GM18951 (cell line): ENCODE data around the gene CCL5.

Source experiments
- POLR2A ChIP-seq: IDR thresholded peaks from 4 replicates; pipeline ENCODE4 v1.6.1; 2011; ENCODE audit warnings: mild to moderate bottlenecking; ENCODE audit not compliant: insufficient read length, insufficient read depth; ENCODE audit errors: extremely low read depth
- in situ Hi-C: fragments of 300-500 bp; cut with MboI; formaldehyde crosslinking; loops from one replicate; pipeline ENCODE4 v1.12.0; 2022; ENCODE audit warnings: low sequenced_read_pairs, mixed read lengths, inconsistent platforms; ENCODE audit not compliant: unreplicated experiment

Gene CCL5

DNA sequence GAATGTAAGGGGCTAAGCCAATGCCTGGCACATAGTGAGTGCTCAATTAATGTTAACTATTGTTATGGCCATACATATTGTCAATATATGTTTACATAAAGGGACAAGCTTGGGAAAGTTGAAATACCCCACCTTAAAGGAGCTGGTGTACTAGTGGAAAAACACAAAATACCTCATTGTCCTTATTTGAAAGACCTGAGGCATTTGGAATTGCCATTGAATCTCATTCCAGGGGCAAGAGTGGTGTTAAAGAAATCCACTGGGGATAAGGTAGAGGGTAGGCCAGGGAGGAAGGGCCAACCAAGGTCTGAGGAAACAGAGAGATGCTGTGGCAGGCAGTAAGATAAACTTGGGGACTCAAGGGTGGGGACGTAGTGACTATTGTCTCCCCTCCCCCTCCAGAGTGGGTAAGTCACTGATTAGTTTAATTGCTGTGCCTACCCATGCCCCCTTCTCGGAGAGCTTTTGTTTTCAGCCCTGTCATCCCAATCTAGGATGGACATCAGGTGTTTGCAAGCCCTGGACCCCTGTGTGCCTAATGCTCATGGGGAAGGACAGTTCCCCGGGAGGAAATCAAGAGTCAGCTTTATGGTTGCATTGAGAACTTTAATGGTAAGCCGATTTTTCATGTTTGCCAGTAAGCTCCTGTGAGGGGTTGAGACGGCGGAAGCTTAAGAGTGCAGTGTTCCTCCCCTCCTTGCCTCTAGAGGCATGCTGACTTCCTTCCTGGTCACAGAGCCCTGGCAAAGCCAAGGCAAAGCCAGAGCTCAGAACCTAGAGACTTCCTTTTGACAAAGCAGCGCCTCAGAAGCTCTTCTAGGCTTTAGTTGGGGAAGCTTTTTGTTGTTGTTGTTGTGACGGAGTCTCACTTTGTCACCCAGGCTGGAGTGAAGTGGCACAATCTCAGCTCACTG, 9.0 kb downstream of the CCL5 start:
- TF ChIP-seq POLR2A: no peak
- in situ Hi-C loops: no loop called here

DNA sequence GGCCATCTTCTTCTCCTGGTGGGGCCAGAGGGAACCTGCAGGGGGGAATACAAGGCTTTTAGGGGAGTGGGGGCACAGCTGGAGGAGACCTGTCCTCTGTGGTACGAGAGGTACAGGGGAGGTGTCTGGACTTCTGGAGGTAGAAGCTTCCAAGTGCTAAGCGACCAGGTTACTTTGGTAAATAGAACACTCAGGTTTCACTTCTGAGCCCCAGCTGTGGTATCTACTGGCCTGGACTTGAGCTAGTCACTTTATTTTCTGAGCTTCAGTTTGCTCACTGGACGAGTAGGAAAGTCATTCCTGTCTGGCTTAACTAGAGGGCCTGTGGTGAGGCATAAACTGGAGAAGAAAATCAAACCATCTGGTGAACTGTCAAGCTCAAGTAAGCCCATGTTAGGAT, 11.4 kb downstream of the CCL5 start, which contains the start of gene HEATR9:
Gene HEATR9 (minus strand): TSS at position 155 of the 400 bp plus-strand sequence. CDS start 149 bp downstream, at position 6.
- no peak for TF ChIP-seq POLR2A
- in situ Hi-C loops: no loop called here

DNA sequence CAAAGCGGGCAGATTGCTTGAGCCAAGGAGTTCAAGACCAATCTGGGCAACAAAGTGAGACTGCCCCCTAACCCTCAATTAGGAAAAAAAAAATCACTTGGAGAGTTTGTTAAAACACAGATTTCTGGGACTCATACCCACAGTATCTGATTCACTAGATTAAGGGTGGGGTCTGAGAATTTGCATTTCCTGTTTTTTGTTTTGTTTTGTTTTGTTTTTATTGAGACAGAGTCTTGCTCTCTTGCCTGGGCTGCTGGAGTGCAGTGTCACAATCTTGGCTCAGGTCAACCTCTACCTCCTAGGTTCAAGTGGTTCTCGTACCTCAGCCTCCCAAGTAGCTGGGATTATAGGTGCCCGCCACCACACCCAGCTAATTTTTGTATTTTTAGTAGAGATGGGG, 12.6 kb downstream of the CCL5 start:
- in situ Hi-C loops: no loop called here
- no peak for TF ChIP-seq POLR2A

DNA sequence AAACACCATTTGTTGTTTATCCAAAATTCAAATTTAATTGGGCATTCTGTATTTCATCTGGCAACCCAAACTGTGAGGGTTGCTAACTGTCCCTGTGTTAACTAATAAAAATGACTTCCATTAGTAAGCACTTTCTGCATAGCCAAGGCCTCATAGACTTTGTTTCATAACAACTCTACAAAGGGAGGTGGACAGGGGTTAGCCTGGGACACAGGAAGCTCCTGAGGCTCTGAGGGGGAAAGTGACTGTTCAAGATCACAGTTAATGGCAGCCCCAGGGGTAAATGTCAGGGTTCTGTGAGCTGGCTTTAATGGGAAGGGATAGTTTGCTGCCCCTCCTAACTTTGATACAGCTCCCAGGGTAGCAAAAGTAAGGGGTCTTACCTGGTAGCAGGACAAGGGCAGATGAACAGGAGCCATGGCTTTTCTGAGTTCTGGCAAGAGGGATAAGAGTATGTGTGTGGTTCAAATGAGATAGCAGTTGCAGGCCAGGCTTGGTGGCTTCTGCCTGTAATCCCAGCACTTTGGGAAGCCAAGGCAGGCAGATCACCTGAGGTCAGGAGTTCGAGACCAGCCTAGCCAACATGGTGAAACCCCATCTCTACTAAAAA, 13.7 kb downstream of the CCL5 start:
- TF ChIP-seq POLR2A: no peak
- in situ Hi-C loops: no loop called here

DNA sequence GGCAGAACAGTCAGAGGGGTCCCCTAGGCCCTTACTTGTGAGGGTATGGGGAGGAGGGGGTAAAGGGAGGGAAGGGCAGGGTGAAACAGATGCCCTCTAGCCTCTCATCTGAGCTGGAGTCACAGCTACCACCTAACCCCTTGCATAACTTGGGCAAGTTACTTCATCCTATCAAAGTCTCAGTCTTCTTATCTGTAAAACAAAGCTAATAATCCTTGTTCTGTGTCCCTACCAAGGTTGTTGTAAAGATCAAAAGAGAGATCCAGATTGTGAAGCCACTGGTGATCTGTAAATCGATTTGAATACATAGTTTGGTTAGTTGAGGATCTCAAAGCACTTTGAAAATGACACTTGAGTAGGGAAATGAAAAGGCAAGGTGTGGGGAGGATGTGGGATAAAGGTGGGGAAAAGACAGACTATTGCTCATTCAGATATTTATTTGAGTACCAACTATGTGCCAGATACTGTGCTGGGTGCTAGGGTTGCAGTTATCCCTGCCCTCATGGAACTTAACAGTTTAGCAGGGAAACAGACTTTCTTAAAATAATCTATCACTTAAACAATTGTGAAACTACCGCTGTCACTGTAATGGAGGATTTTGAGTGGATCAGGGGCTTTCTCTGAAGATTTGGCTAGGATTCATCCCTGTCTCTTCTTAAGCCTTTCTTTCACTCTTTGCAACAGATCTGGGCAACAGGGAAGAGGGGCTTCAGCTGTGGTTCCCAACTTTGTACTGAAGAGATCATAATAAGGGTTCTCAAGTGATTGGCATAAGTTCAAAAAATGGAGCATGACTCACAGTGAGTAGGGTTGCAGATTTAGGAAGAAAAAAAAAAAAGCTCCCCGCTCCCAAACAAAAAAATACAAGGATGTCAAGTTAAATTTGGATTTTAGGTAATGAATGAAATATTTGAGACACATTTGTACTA, 14.5 kb downstream of the CCL5 start:
- no peak for TF ChIP-seq POLR2A
- in situ Hi-C loops: no loop called here

DNA sequence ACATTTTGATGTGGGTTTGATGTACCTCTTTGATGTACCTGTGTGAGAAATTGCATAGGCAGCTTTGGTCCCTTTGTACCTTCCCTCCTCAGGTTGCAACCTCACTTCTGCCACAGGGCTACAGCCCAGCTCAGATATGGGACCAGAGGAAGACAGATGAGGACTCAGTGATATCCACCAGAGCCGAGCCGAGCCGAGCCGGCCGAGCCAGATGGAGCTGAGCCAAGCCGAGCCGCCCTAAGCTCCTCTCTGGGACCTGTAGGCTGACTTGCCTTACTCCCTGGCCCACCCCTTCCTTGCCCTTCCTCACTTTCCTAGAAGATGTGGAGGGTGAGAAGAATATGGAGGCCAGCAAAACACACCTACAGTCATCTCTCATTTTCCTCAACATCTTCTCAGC, 15.3 kb downstream of the CCL5 start:
- no peak for TF ChIP-seq POLR2A
- in situ Hi-C loops: no loop called here

DNA sequence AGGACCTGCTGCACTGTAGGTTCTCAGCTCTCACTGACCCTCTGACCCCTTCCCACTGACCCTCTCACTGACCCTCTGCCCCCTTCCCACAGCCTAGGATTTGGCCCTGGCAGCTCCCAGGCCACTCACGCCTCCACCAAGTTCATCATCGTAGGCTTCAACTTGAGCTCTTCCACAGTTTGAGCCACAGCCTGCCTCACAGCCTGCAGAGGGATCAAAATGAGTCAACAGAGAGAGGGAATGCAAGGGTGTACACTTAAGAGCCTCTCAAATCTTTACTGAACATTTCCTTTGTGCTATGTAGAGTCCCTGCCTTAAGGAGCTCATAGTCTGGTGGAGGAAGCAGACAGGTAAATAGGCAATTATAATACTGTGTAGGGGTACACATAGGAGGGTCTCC, 23.6 kb downstream of the CCL5 start:
- in situ Hi-C loops: no loop called here
- no peak for TF ChIP-seq POLR2A

DNA sequence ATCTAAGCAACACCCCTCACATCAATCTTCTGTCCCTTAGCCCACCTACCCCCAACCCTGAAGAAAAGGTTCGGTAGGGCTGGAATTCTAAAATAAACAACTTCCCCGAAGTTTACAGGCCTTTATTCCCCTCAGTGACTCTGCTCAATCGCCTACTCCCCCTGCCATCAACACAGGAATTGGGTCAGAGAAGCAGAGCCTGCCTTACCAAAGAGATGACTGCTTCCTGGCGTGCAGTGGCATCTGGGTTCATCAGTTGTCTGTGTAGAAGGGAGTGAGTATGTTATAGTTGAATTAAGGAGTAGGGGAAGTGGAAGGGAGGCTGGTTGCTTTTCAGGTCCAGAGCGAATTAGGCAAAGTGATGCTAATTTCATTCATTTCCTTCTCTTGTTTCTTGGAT, 24.2 kb downstream of the CCL5 start:
- in situ Hi-C loops: no loop called here
- no peak for TF ChIP-seq POLR2A

DNA sequence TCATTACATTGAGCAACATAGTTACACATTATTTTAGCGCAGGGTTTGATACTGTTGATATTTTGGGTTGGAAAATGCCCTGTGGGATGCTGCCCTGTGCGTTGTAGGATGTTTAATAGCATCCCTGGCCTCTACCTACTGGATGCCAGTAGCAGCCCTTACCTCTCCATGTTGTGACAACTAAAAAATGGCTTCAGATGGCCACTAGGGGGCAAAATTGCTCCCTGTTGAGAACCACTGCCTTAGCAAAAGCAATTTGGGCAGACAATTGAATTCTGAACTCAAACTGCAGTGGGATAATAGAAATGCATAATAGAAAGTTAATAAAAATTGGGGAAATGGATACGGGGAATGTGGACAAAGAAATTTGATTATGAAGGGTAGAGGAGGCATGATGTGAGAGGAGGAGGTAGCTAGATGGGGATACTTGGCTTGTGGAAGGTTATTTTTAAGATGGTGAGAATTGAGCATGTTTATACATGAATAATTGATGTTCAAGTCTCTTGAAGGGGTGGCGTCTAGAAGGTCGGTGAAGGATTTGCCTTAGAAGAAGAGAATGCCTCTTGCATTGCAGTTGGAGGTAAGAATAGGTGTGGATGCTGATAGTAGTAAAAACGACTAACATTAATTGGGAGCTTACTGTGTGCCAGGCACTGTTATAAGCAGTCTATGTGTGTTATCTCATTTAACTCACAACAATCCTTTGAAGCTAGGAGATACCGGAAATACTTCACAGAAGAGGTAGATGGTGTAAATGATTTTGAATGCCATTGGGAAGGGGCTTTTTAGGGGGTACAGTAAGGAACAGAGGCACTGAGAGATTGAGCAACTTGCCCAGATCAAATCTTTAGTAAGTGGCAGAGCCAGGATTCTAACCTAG, 30.5 kb downstream of the CCL5 start:
- TF ChIP-seq POLR2A: no peak
- in situ Hi-C loops: no loop called here

DNA sequence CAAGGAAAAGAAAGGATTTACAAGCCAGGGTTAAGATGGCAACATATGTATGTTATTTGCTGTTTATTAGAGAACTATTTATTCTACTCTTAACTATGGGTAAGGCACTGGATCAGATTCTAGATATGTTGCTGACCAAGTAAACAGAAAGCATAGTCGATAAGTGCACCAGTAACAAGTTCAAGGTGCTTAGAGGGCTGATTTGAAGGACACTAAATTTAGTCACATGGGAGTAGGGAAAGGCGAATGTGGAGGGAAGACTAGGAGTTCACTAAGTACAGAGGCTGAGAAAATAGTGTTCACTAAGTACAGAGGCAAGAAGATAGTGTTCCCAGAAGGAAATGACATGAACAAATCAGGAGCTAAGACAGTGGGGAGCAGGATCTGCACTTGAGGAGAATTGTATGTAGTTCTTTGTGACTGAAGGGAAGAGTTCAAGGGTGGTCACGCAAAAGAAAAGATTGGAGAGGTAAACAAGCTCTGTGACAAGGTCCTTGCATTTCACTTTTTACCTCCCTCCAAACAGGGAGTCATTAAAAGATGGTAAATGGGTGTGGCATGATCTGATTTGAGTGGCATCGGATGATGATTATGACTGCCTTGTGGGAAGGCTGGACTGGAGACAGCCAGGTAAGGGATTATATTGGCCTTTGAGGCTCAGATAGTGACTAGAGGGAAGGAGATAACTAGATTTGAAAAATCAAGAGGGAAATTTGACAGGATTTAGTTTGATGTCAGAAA, 32.4 kb downstream of the CCL5 start:
- TF ChIP-seq POLR2A: no peak
- in situ Hi-C loops: no loop called here

DNA sequence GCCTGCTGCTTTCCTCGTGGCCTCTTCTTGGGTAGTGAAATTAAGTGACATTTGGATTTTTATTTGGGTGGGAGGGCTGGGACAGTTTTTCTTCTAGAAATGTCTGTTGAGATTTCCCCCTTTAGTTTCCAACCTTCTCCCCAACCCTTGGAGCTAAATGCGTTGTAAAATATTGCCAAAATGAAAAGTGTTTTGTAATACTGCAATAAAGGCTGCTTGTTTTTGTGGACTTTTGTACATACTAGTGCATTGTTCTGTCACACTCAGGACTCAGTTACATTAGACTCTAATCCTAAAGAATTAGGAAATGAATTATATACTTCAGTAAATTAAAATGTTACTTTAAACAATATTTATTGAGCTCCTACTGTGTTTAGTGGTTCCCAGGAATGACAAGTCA, 33.2 kb downstream of the CCL5 start:
- no peak for TF ChIP-seq POLR2A
- in situ Hi-C loops: no loop called here
